ENCODE measurements around the gene PLCB1.

- TF ChIP-seq CTCF (IDR thresholded peaks at IDR 0.05; ENCODE audit: low read depth, low read length) (no peak), POLR2A (IDR thresholded peaks at IDR 0.05; ENCODE audit: extremely low read depth, insufficient read length) (no peak)
Observed at GRCh38 chr20:8260837-8261251, 128.8 kb downstream of the PLCB1 start.
